GM18498 (cell line): Measurements from ENCODE around the gene DSC1.
"Not testable (repeated sequence)": the region's sequence is repeated elsewhere in the genome, so short reads cannot be mapped to it uniquely, and the experiment has no call there.

Source experiments
- ATAC-seq: cut with Tn5 transposase; IDR thresholded peaks from one replicate; pipeline ENCODE4 v1.9.1; 2021; ENCODE audit warnings: mild to moderate bottlenecking, moderate library complexity; ENCODE audit not compliant: unreplicated experiment

The DSC1 gene

DNA sequence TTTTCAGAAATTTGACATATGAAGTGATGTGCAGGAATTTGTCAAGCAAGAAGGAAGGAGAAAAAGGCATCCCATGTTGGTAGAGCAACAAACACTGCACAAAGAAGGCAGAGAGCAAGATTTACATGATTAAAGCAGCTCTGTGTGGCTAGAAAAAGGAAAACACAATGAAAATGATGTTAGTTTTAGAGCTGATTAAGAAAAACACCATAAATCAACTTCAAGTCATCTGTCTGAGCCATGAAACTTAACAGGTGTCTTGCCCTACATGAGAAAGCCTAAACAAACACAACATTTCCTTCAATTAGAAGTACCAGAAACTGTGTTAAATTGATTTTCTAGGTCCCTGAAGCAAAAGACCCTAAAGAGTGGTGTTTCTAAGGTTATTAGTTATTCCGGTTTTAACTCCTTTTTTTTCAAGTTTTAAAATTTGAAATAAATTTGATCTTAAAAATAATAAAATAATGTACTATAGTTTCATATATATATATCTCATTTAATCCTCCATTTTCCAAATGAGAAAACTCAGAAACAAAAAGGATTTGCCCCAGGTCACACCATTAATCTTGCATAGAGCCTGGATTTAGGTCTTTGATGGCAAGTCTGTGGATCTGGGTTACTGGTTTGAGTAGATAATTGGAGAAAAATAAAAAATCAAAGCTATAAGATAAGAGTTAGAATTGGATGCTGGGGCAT lies 8.6 kb upstream of the DSC1 start:
- ATAC-seq: no peak

DNA sequence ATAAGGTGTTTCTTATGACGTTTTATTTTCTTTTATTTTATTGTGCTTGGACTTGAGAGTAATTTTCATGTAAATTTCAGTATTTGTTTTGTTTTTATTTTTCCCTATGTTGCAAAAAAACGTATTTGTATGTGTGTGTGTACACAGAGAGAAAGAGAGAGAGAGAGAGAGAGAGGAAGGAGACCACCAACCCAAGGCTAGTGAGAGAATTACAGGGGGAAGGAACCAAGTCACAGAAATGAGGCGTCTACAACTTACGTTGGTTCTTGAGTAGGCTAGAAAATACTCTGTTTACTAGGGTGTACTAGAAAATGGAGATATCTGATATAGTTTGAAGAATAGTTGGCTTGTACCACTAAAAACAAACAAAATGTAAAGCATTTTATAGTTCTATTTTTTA lies 7.7 kb upstream of the DSC1 start:
- no peak for ATAC-seq

DNA sequence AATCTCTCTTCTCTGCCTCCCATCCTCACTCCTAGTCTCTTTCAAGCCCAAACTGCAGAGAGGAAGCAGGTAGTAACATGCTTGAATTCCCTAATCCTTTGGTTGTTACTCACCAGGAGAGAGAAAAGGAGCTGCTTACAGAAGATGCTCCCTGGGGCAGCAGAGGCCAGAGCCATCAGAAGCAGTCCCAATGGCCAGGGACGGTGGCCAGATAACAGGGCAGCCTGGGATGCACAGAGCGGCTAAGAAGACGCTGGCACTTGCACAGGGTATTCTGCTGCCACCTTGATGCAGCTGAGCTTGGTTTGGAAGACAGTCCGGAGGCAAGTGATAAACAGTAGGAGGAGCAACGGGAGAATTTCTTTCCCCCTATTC lies 250 bp downstream of the DSC1 start:
- no peak for ATAC-seq

DNA sequence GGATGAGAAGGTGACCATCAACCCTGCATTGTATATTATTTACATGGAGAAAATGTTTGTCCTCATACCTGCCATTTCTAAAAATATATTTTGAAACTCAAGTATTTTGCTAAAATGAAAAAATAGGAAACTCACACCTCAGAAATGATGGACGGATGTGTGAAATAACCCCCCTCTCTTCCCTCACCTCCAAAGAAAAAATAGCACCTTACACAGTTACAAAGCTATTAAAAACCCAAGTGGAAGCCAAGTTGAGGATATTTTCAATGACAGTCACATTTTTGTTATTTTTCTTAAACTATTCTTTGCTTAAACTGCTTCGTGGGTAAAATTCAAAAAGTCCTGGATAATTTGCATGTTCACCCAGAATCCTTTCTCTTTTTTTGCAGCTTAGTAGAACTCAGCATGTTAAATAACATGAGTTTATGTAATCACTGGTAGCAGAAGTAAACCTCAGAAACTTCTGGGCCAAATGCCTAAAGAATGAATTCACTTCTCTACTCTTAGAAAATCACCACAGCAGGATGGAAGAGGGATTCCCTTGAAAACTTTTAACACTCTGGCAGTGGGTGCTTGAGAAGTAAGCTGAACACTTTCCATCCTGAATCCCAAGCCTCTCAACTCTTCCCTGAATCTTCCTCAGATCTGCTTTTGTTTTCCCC lies 768 bp downstream of the DSC1 start:
- no peak for ATAC-seq

DNA sequence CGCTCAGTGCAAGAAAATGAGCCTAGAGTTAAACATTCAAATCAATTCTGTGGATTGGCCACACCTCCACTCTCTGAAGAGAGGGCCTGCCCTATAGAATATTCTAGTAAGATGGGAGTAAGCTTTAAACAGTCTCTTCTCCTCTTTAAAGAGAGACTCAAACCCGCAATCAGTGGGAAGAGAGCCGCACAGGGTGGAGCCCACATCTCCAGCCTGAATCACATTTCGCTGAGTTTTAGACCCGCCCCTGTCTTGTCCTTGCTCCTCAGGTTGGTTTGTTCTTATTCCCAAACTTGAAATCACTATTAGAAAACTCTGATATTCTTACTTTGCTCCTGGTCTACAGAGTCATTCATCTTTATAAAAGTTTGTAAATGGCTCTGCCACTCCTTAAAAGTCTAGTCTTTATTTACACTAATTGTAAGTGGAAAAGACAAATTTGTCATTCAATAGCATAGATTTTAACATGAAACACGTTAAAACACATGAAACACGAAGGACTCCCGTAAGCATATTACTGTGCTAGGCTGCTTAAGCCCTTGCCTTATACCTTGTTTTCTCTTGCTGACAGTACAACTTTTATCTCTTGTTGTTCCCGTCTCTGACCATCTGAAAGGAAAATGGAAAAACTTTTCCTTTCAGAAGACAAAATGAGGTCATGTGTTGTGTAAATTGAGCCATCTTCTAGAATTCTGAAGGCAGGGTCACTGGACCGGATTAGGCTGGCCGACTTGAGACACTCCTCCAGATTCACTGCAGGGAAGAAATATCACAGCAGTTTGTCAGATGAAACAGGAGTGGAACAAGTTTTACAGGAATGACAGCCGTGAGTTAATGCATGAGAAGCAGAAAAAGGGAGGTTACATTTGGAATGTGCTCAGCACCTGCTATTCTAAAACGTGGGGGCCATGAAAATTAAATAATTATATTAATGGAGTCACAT lies 5.6 kb downstream of the DSC1 start:
- no peak for ATAC-seq

DNA sequence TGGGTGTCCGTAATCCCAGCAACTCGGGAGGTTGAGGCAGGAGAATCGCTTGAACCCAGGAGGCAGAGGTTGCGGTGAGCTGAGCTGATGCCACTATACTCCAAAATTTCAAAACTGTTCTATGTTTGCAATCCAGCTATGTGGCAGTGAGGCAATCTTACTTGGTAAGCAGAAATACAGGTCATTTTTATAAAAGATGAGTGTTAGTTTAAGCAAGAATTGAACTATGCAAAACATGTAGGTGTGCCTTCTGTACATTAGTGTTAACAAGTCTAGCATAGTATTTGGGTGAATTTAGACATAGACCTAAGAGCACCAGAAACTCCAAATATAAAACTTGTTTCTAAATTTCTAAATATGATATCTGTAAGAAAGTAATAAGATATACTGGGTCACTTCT lies 7.2 kb downstream of the DSC1 start:
- no peak for ATAC-seq

DNA sequence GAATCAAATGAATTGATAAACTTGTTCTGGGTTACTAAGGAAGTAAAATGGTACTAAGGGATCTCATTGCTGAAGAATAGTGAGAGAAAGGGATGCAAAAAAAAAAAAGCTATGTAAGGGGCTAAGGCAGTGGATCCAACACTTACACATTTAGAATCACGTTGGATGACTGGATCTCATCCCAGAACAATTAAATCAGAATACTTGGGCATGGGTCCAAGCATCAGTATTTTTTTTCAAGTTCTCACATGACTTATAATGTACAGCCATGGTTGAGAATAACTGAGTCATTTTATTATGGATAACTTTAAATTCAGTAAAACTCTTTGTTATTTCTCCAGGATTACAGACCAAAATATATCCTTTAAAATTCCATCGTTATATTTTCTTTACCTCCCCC lies 8.5 kb downstream of the DSC1 start:
- no peak for ATAC-seq

DNA sequence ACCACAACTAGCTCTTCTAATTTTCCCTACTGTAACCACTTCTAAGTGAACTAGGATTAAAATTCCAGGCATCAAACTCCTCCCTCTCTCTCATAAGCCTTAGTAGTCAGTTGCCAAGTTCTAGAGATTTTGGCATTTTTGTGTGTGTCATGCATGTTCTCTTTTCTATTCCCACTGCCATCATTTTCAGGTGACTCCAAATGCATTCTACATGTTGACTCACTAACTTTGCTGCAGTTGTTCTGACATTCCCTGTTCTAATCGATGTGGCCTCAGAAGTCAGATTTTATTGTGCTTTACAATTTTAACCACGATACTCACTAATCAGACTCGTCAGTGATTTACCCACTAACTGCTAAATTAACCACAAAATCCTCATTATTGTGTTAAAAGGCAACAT lies 13.3 kb downstream of the DSC1 start:
- no peak for ATAC-seq

DNA sequence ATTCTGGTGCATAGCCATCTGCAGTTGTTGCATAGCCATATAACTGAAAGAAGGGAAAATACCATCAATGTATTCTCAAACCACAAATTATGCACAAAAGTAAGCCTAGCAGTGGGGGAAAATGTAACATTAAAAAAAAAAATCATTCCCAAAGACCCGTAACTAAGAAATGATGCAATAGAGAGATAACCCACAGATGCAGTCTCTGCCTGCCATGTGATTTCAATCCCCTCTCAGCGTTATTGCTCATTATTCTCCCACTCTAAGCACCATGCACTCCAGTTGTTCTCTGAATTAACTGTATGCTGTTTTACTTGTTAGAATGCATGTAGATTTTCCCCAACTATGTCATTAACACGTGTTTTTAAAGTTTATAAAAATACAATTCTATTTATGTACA lies 14.1 kb downstream of the DSC1 start:
- ATAC-seq: no peak

DNA sequence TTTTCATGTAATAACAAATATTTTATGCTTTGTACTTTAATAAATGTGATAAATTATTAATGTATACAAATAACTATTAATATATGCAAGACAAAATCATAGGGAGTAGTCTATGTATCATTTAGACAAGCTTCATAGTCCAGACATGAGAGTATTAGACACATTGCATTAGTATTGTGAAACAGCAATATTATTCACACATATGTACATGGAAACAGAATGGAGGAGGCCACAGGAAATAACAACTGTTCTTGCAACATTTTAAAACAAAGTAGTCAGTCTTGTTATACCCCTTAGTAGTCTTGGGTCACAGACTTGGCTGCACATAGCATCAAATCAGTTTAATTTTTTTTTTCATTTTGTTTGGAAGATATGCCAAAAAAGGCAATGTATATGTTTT lies 15.8 kb downstream of the DSC1 start:
- no peak for ATAC-seq

DNA sequence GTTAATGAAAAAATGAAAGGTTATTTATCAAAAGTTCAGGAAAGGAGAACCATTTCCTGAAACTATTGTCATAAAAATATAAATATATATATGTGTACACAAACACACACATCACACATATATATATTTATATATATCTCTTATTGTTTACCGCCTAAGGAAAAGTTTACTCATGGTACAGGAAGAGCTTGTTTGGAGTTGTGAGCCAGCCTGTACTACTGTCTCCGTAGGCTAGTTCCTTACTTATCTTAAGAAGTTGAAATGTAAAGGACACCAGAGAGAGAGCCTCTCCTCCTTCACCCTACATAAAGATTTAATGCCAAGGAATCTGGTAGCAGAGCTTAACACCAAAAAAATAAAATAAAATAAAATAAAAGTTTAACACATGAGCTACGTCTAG lies 19.6 kb downstream of the DSC1 start:
- ATAC-seq: no peak

DNA sequence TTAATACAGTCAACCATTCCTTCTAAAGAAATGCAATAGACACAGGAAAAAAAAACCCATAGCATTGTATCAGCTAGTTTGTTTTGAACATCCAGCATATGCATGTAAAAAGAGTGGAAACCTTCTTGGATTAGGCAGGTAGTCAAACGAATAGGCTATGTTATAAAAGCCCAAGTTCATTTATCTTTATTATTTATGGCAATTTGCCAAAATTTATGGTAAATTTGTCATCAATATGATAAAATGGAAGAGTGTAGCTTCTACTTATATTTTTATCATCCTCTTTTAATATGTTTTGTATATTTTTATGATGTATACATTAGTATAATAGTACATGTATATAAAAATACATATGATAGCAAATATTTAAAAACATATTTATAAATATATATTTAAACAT lies 23.9 kb downstream of the DSC1 start:
- ATAC-seq: no peak

DNA sequence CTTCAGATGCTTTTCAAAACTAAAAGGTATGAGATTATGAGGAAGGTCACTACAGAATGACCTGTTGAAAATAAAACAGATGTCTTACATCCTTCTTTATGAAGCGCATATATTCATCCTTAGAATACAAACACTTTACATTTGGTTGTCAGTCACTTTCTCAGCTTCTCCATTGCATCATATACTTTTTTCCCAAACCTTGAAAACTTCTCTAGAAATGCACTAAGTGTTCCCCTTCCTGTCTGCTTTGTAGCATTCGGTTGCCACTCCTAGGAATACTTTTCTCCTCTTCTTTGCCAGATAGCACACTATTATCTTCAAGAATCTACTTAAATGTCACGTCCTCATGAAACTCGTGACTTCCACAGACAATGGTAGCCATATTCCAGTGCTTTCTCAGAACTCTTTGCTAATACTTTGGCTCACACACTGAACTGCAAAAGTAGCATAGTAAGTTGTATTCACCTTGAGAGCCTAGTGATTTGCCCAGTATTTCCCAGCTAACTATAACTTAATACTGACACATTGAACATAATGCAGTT lies 27.6 kb downstream of the DSC1 start:
- ATAC-seq: no peak

DNA sequence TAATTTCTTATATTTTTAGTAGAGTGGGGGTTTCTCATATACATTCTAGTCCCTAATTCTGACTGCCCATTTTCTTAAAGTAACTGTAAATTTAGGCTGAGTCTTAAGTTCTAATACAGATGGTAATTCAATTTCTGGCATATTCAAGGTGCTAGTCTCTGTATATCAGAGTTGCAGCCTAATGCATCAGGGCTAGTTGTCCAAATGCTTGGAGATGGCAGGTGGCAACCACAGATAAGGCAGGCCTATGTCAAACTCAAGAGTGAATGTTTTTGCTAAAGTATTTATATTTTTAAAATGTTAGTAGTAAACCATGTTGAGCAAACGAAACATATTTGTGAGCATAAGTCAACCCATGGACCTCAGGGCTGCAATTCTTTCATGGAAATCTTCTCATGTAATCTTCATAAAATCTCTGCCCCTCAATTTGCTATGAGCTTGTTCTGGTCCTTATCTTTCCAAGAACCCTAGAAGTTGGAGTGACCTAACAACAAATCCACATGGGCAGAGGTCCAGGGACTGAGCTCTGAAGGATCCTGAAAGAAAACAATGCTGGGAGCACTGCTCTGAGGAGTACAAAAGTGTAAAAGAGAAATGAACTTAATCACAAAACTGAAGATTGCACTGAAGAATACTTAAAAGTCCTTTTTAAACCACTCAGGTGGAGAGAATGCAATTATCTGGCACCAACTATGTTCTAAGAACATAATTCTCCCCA lies 33.1 kb downstream of the DSC1 start:
- no peak for ATAC-seq

DNA sequence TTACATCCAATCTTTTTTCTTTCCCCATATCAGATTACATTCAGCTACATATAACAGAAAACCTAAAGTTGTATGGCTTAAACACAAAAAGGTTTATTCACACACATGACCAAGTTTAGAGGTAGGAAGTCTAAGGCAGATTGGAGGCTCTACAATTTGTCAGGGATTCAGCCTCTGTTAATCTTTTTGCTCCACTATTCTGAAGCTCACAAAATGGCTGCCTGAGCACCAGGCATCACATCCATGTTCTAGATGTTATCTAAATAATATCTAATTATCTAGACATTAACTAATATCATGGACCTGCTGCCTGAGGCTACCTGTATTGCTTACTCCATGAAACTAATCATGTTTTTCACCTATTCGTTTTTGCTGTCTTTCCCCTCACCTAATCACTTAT lies 36.8 kb downstream of the DSC1 start:
- no peak for ATAC-seq

DNA sequence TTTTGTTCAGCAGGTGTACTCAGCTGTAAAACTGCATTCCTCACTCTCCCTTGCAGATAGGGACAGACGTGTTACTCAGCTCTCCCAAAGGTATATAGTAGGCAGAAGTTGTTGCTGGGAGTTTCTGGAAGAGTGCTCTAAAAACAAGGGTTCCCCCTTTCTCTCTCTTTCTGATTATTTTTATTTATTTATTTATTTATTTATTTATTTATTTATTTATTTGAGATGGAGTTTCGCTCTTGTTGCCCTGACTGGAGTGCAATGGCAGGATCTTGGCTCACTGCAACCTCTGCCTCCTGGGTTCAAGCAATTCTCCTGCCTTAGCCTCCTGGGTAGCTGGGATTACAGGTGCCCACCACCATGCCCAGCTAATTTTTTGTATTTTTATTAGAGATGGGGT lies 39.5 kb downstream of the DSC1 start:
- not testable (repeated sequence) for ATAC-seq

DNA sequence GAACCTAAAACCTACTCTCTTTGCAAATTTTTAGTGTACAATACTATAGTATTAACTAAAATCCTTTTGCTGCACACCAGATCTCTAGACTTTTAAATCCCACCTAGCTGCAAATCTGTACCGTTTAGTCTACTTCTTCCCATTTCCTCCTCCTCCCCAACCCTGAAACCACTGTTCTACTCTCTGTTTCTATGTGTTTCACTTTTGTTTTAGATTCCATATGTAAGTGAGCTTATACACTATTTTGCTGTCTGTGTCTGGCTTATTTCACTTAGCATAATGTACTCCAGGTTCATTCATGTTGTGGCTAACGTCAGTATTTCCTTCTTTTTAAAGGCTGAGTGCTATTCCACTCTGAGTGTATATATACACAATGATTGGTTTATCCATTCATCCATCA lies 42.1 kb downstream of the DSC1 start:
- ATAC-seq: no peak

DNA sequence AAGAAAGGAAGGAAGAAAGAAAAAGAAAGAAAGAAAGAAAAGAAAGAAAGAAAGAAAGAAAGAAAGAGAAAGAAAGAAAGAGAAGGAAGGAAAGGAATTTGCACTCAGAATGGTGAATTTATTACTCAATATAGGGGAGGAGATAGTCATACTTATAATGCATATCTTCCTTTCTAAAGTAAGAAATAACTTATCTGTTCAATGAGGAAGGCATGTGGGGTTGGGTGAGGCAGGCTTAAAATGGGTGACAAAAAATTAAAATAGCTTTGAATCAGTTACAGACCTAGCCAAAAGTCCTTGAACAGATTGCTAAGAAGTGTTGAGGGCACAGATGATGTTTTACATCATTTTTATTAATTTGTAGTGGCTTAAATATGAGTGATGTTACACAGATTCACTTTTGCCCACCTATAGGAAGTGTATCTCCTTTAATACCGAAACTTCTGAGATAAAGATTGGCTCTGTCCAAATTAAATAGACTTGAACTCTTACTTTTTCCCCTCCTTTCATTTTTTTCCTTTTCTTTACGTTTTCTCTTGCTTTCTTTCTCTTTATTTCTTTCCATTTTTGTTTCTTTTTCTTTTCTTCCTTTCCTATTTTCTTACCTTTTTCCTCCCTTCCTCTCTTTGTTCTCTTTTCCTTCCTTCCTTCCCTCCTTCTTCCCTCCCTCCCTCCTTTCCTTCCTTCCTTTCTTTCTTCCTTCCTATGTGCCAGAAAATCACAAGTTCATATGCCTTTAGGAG lies 45.6 kb downstream of the DSC1 start:
- ATAC-seq: no peak

DNA sequence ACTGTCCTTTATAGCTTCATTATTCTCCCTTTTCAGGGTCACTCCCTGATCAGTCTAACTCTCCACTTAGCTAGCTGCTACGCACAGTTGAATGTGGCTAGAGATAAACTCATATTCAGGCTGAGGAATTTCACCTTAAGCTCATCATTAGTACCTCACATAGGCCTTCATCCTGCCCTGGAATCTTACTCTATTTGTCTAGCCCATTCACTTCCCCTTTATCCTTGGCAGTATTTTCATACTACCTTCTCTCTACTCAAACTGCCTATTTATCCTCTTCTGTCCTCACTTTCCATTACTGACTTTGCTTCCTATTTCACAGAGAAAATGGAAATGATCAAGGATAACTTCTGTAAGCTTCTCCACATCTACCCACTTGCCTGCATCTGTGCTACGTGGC lies 49.9 kb downstream of the DSC1 start:
- ATAC-seq: no peak

DNA sequence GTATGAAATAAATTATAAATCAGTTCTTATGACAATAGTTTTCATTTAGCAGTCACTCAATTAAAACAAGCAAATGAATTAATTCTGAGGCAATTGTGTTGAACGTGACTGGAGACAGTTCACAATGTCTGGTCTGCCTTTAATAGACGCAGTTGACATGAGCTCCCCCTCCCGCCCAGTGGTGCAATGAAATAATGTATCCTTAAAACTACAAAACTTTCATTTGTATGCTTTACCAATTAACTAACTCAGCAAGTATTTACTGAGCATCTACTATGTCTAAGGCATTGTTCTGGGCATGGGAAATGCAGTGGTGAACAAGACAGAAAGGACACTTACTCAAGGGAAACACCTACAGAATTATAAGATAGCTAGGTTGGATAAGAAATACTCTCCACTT lies 56.9 kb downstream of the DSC1 start:
- no peak for ATAC-seq
